Stimulated activated CD8-positive, alpha-beta memory T cell treated with anti-CD3 and anti-CD28 coated beads, Interleukin-4, amount 100 ng/mL, for 24 hours (primary cell): ENCODE measurements around the gene RTKN.

Source experiments
- DNase-seq: peaks from one replicate; pipeline ENCODE4 v3.0.0-alpha.2; 2020; ENCODE audit warnings: low read depth

Gene RTKN

GRCh38 chr2:74417197-74417596 is 24.5 kb downstream of the RTKN start:
- no peak for DNase-seq

- DNase-seq: no peak
These were observed 25.0 kb downstream of the RTKN start for GRCh38 chr2:74416778-74417177.

- DNase-seq: no peak
These were observed 25.9 kb downstream of the RTKN start for GRCh38 chr2:74415762-74416395.

- peak; percentile 7 for DNase-seq
These were observed 26.6 kb downstream of the RTKN start for GRCh38 chr2:74414881-74415761.

GRCh38 chr2:74414441-74414840 is 27.3 kb downstream of the RTKN start:
- DNase-seq: no peak

GRCh38 chr2:74413001-74413698 is 28.6 kb downstream of the RTKN start:
- no peak for DNase-seq

GRCh38 chr2:74407682-74408081 is 34.1 kb downstream of the RTKN start:
- DNase-seq: no peak

GRCh38 chr2:74406035-74406434 is 35.7 kb downstream of the RTKN start:
- DNase-seq: no peak

- DNase-seq: no peak
These were observed 39.8 kb downstream of the RTKN start for GRCh38 chr2:74401891-74402290.

- no peak for DNase-seq
These were observed 42.0 kb downstream of the RTKN start for GRCh38 chr2:74399785-74400184.

GRCh38 chr2:74396149-74396548 is 45.6 kb downstream of the RTKN start:
- DNase-seq: no peak

- DNase-seq: no peak
These were observed 48.2 kb downstream of the RTKN start for GRCh38 chr2:74393525-74393924.

GRCh38 chr2:74392449-74392743 is 49.3 kb downstream of the RTKN start:
- no peak for DNase-seq

GRCh38 chr2:74391580-74392448 is 49.9 kb downstream of the RTKN start:
- peak; percentile 90 for DNase-seq

- no peak for DNase-seq
These were observed 50.5 kb downstream of the RTKN start for GRCh38 chr2:74391209-74391579.

GRCh38 chr2:74390606-74391005 is 51.1 kb downstream of the RTKN start:
- DNase-seq: no peak

GRCh38 chr2:74387346-74387745 is 54.4 kb downstream of the RTKN start:
- no peak for DNase-seq

- no peak for DNase-seq
These were observed 56.3 kb downstream of the RTKN start for GRCh38 chr2:74385396-74385795.

- no peak for DNase-seq
These were observed 57.7 kb downstream of the RTKN start for GRCh38 chr2:74384051-74384450.

GRCh38 chr2:74383254-74383653 is 58.5 kb downstream of the RTKN start:
- DNase-seq: no peak

GRCh38 chr2:74381751-74382150 is 60.0 kb downstream of the RTKN start:
- DNase-seq: no peak
